ENCODE measurements around the gene IL5. TPM values are rescaled to one million over a fixed set of nuclear protein-coding genes. Genes with fewer than 3 reads are reported as not detected.

Gene IL5
- total RNA-seq, 1 donor from 2014 or later = not detected

DNA sequence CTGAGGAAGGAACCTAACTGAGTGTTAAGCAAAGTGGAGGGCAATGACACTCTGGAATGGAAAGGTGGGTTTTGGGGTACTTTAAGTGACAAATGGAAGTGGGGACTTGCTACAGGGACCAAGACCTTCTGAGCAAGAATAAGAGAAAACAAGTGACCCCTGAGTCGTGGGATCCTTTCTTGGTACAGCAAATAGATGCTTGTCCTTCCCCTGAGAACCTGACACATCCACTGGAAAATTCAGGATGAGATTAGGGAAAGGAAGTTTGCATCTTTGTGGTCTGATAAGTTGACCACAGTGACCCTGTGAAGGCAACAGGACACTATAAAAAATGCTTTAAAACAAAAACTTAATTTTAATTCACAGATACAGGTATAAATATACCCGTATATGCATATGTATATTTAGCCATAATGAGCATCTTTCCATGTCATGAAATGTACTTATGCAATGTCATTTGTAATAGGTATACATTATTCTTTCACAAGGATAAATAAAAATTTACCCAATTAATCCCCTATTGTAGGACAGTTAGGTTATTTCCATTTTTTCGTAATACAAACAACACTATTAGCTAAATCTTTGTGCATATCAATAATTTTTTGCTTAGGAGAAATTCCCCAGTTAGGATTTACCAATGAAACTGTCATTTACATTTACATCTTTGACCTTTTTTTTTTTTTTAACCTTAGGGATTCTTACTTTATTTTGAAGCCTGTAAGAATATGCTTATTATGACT is 50.8 kb downstream of the IL5 start:
- intact Hi-C loops (cut with DNase I) = no loop called here
- peaks cover 71% of the 10 kb centered on the region for H3K4me1 ChIP-seq
- H3K4me3 ChIP-seq = no peak overlapping the region
- no peak overlapping the region for H3K27ac ChIP-seq
- H3K27me3 ChIP-seq = no peaks in the 10 kb centered on the region
- H3K9me3 ChIP-seq = no peaks in the 10 kb centered on the region
- TF ChIP-seq POLR2A (IDR thresholded peaks at IDR 0.05) = no peak
- no peak for TF ChIP-seq POLR2AphosphoS5 (IDR thresholded peaks at IDR 0.05; ENCODE audit: insufficient read depth in 1 of 2, low read depth in 1 of 2)
- TF ChIP-seq, protein P1, sequence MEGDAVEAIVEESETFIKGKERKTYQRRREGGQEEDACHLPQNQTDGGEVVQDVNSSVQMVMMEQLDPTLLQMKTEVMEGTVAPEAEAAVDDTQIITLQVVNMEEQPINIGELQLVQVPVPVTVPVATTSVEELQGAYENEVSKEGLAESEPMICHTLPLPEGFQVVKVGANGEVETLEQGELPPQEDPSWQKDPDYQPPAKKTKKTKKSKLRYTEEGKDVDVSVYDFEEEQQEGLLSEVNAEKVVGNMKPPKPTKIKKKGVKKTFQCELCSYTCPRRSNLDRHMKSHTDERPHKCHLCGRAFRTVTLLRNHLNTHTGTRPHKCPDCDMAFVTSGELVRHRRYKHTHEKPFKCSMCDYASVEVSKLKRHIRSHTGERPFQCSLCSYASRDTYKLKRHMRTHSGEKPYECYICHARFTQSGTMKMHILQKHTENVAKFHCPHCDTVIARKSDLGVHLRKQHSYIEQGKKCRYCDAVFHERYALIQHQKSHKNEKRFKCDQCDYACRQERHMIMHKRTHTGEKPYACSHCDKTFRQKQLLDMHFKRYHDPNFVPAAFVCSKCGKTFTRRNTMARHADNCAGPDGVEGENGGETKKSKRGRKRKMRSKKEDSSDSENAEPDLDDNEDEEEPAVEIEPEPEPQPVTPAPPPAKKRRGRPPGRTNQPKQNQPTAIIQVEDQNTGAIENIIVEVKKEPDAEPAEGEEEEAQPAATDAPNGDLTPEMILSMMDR (IDR thresholded peaks at IDR 0.05) = no peak
- no peaks in the 10 kb centered on the region for H3K36me3 ChIP-seq
- no peak for DNase-seq (ENCODE audit: extremely low spot score in 2 of 2)

Other genes starting within 250 kb of the IL5 start
- gene SLC22A4, start 249.1 kb downstream of the IL5 start, total RNA-seq = 1.7 TPM
- 15.2 TPM for gene SLC22A5, start 173.8 kb downstream of the IL5 start, total RNA-seq
- 49.8 TPM for gene IRF1, start 52.7 kb downstream of the IL5 start, total RNA-seq
- gene RAD50, start 13.5 kb upstream of the IL5 start, total RNA-seq = 29.0 TPM
- gene IL13, start 114.7 kb upstream of the IL5 start, total RNA-seq = not detected
- not detected for gene IL4, start 130.5 kb upstream of the IL5 start, total RNA-seq
- 20.6 TPM for gene KIF3A, start 194.0 kb upstream of the IL5 start, total RNA-seq
- not detected for gene CCNI2, start 203.9 kb upstream of the IL5 start, total RNA-seq
- gene SEPTIN8, start 233.7 kb upstream of the IL5 start, total RNA-seq = 52.8 TPM

All from vagina (tissue), 2 donors.